Thyroid gland (tissue), 4 donors: ENCODE data around the gene PCDHGC4. TPM values are rescaled to one million over a fixed set of nuclear protein-coding genes. Genes with fewer than 3 reads are reported as not detected.
A peak's percentile ranks its signal among the peaks of the same experiment; 100 is the strongest.

Experiments
- DNase-seq, 2 donors: peaks; one replicate each; pipeline ENCODE4 v3.0.0-alpha.2; 2019
- H3K27ac ChIP-seq, 3 donors: fragments of 200-600 bp; sonication (generic); 1 replicate in 2 of 3; 2 replicates in 1 of 3; pipeline ENCODE4 v1.5.1; 2016 to 2019; ENCODE audit warnings: mild to moderate bottlenecking in 1 of 3, moderate library complexity in 1 of 3
- H3K27me3 ChIP-seq: fragments of 200-600 bp; sonication (generic); one replicate; pipeline ENCODE4 v1.5.1; 2019
- H3K36me3 ChIP-seq, 2 donors: fragments of 200-600 bp; sonication (generic); one replicate each; pipeline ENCODE4 v1.5.1; 2016 to 2019
- H3K4me1 ChIP-seq, 2 donors: fragments of 200-600 bp; sonication (generic); one replicate each; pipeline ENCODE4 v1.5.1; 2017 to 2019
- H3K4me3 ChIP-seq, 3 donors: fragments of 200-600 bp; sonication (generic); replicated peaks in 1 of 3; 1 replicate in 2 of 3; 2 replicates in 1 of 3; pipeline ENCODE4 v1.5.1; 2016; ENCODE audit warnings: mild to moderate bottlenecking in 1 of 3
- H3K9me3 ChIP-seq: fragments of 200-600 bp; sonication (generic); one replicate; pipeline ENCODE4 v1.5.1; 2017
- CTCF ChIP-seq, 6 experiments: fragments of 200-600 bp in 3 of 6; fragments of 450-650 bp in 3 of 6; sonication (generic) in 3 of 6; IDR thresholded peaks; one replicate each; pipeline ENCODE4 v1.5.1; 2016 to 2019; ENCODE audit warnings: antibody characterized with exemption in 6 of 6, mild to moderate bottlenecking in 2 of 6, inconsistent platforms in 1 of 6, moderate library complexity in 1 of 6
- POLR2A ChIP-seq, 2 donors: fragments of 450-650 bp; IDR thresholded peaks; one replicate each; pipeline ENCODE4 v1.6.1; 2017; ENCODE audit warnings: antibody characterized with exemption in 2 of 2, mild to moderate bottlenecking in 2 of 2, moderate library complexity in 1 of 2
- WGBS, 2 donors: methylation state at CpG; one replicate each; pipeline ENCODE4 v1.1.5; 2017; 5-methylcytosine and 5-hydroxymethylcytosine counted together
- intact Hi-C: fragments of 100-400 bp; cut with DNase I; formaldehyde crosslinking; loops from one replicate; pipeline ENCODE4 v1.15.1; 2023
- total RNA-seq, 4 donors: library from RNA; depleted of rRNA; stranded (reverse); fragments of >200 nt; gene quantifications; one replicate each; pipeline ENCODE4 v1.2.3, GENCODE V29; 2016

PCDHGC4 gene
- total RNA-seq: 10 to 100 TPM in 1 of 4 donors, 1 to 10 TPM in 3; 2.5 to 10.7 (median 4.8) TPM

GRCh38 chr5:141484641-141485311 is at the start of gene PCDHGC4:
Gene PCDHGC4 (plus strand): TSS chr5:141485030. CDS start chr5:141485174, 144 bp downstream.
- peaks cover 7 to 34% of the 10 kb centered on the region in 2 donors for H3K4me1 ChIP-seq
- no peak within 1 kb of the TSS for H3K27ac ChIP-seq
- TF ChIP-seq POLR2A (IDR thresholded peaks at IDR 0.05) (no peak), CTCF (IDR thresholded peaks at IDR 0.05) (no peak)
- WGBS, 2 donors: 5 to 7% methylated on average over 32 to 33 of the region's 39 CpGs
- intact Hi-C loops: no loop called here
- H3K27me3 ChIP-seq: no peaks in the 10 kb centered on the region
- H3K9me3 ChIP-seq: no peaks in the 10 kb centered on the region
- H3K4me3 ChIP-seq: peak within 1 kb of the TSS in 1 of 3 donors; percentile 18
- no peak for DNase-seq
- H3K36me3 ChIP-seq: no peaks in the 10 kb centered on the region

- no peaks in the 10 kb centered on the region for H3K36me3 ChIP-seq
- 91 to 99% methylated on average over 2 of the region's 2 CpGs for WGBS, 2 donors
- no peaks in the 10 kb centered on the region for H3K27me3 ChIP-seq
- no peak for DNase-seq
- H3K9me3 ChIP-seq: no peaks in the 10 kb centered on the region
- H3K4me1 ChIP-seq: no peaks in the 10 kb centered on the region
- H3K27ac ChIP-seq: no peak overlapping the region
- intact Hi-C loops: no loop called here
- TF ChIP-seq CTCF (IDR thresholded peaks at IDR 0.05): no peak
- TF ChIP-seq POLR2A (IDR thresholded peaks at IDR 0.05): no peak
- no peak overlapping the region for H3K4me3 ChIP-seq
These were observed 47.6 kb upstream of the PCDHGC4 start for GRCh38 chr5:141437221-141437620.

GRCh38 chr5:141439411-141440141 is 45.3 kb upstream of the PCDHGC4 start:
- WGBS, 2 donors: 75 to 77% methylated on average over 10 of the region's 10 CpGs
- intact Hi-C loops: no loop called here
- Histone ChIP-seq H3K4me1 (no peaks in the 10 kb centered on the region), H3K36me3 (no peaks in the 10 kb centered on the region), H3K9me3 (no peaks in the 10 kb centered on the region), H3K27ac (no peak overlapping the region), H3K27me3 (no peaks in the 10 kb centered on the region), H3K4me3 (no peak overlapping the region)
- DNase-seq: no peak
- no peak for TF ChIP-seq CTCF (IDR thresholded peaks at IDR 0.05)
- TF ChIP-seq POLR2A (IDR thresholded peaks at IDR 0.05): no peak

GRCh38 chr5:141440341-141440740 is 44.5 kb upstream of the PCDHGC4 start:
- TF ChIP-seq CTCF (IDR thresholded peaks at IDR 0.05) (no peak), POLR2A (IDR thresholded peaks at IDR 0.05) (no peak)
- WGBS, 2 donors: 95 to 96% methylated on average over 9 of the region's 9 CpGs
- no peaks in the 10 kb centered on the region for H3K9me3 ChIP-seq

GRCh38 chr5:141441571-141442170 is 43.2 kb upstream of the PCDHGC4 start:
- DNase-seq: no peak
- H3K4me1 ChIP-seq: no peaks in the 10 kb centered on the region
- TF ChIP-seq POLR2A (IDR thresholded peaks at IDR 0.05): no peak
- TF ChIP-seq CTCF (IDR thresholded peaks at IDR 0.05): no peak
- WGBS, 2 donors: 45 to 68% methylated on average over 40 to 45 of the region's 50 CpGs
- H3K27me3 ChIP-seq: no peaks in the 10 kb centered on the region
- H3K9me3 ChIP-seq: no peaks in the 10 kb centered on the region
- H3K4me3 ChIP-seq: no peak overlapping the region
- H3K36me3 ChIP-seq: no peaks in the 10 kb centered on the region
- intact Hi-C loops: no loop called here
- no peak overlapping the region for H3K27ac ChIP-seq

More at GRCh38 chr5:141440341-141440740, 44.5 kb upstream of the PCDHGC4 start:
- Histone ChIP-seq H3K36me3 (no peaks in the 10 kb centered on the region), H3K27ac (no peak overlapping the region), H3K27me3 (no peaks in the 10 kb centered on the region), H3K4me3 (no peak overlapping the region), H3K4me1 (no peaks in the 10 kb centered on the region)
- intact Hi-C loops: no loop called here
- DNase-seq: no peak
